ENCODE results near the gene DPH1.

DPH1 gene

GRCh38 chr17:2049333-2050299, 19.7 kb downstream of the DPH1 start (continued):
- TF ChIP-seq ZNF513 (tag by site-specific recombination; IDR thresholded peaks at IDR 0.05) (no peak), HOXD13 (CRISPR knock-in tag; IDR thresholded peaks at IDR 0.05; ENCODE audit: borderline replicate concordance) (no peak), ZNF350 (tag by site-specific recombination; IDR thresholded peaks at IDR 0.05) (no peak), YY1 (tag by site-specific recombination; IDR thresholded peaks at IDR 0.05) (no peak), ZNF791 (tag by site-specific recombination; IDR thresholded peaks at IDR 0.05) (no peak), TSHZ1 (tag by site-specific recombination; IDR thresholded peaks at IDR 0.05; ENCODE audit: borderline replicate concordance) (no peak), ZSCAN18 (tag by site-specific recombination; IDR thresholded peaks at IDR 0.05) (no peak), ZNF148 (tag by site-specific recombination; IDR thresholded peaks at IDR 0.05; ENCODE audit: borderline replicate concordance) (no peak), ZNF18 (tag by site-specific recombination; IDR thresholded peaks at IDR 0.05) (no peak), ZNF174 (tag by site-specific recombination; IDR thresholded peaks at IDR 0.05) (no peak), GLIS1 (tag by site-specific recombination; IDR thresholded peaks at IDR 0.05) (peak; percentile 48; the same call in 1 of the 2 replicates), BCL11B (tag by site-specific recombination; IDR thresholded peaks at IDR 0.05; ENCODE audit: low read depth) (no peak), ZNF555 (tag by site-specific recombination; conservative IDR thresholded peaks at IDR 0.05) (no peak), ZNF548 (tag by site-specific recombination; IDR thresholded peaks at IDR 0.05) (no peak), ZEB2 (tag by site-specific recombination; IDR thresholded peaks at IDR 0.05) (no peak), ZNF223 (tag by site-specific recombination; IDR thresholded peaks at IDR 0.05) (no peak), ZNF292 (tag by site-specific recombination; IDR thresholded peaks at IDR 0.05; ENCODE audit: borderline replicate concordance, low read depth) (no peak), ZNF677 (tag by site-specific recombination; IDR thresholded peaks at IDR 0.05) (0 out of 2 replicates have a peak, but pooled peaks have one; percentile 34), ZNF837 (tag by site-specific recombination; IDR thresholded peaks at IDR 0.05) (no peak), ZNF366 (tag by site-specific recombination; conservative IDR thresholded peaks at IDR 0.05) (no peak), ZNF146 (tag by site-specific recombination; IDR thresholded peaks at IDR 0.05) (no peak), SP2 (tag by site-specific recombination; IDR thresholded peaks at IDR 0.05) (no peak), ZNF362 (tag by site-specific recombination; IDR thresholded peaks at IDR 0.05) (no peak), REPIN1 (tag by site-specific recombination; IDR thresholded peaks at IDR 0.05; ENCODE audit: low read depth) (no peak), KLF10 (tag by site-specific recombination; IDR thresholded peaks at IDR 0.05) (peak; percentile 20; the same call in 1 of the 2 replicates), BCL6B (tag by site-specific recombination; IDR thresholded peaks at IDR 0.05) (no peak)

All from HEK293 (cell line).